HG02884 (cell line): Measurements from ENCODE around the gene NOL8.

ENCODE experiments used
- ATAC-seq: cut with Tn5 transposase; IDR thresholded peaks from one replicate; pipeline ENCODE4 v1.9.1; 2021; ENCODE audit warnings: mild to moderate bottlenecking, moderate library complexity; ENCODE audit not compliant: unreplicated experiment

NOL8 gene

DNA sequence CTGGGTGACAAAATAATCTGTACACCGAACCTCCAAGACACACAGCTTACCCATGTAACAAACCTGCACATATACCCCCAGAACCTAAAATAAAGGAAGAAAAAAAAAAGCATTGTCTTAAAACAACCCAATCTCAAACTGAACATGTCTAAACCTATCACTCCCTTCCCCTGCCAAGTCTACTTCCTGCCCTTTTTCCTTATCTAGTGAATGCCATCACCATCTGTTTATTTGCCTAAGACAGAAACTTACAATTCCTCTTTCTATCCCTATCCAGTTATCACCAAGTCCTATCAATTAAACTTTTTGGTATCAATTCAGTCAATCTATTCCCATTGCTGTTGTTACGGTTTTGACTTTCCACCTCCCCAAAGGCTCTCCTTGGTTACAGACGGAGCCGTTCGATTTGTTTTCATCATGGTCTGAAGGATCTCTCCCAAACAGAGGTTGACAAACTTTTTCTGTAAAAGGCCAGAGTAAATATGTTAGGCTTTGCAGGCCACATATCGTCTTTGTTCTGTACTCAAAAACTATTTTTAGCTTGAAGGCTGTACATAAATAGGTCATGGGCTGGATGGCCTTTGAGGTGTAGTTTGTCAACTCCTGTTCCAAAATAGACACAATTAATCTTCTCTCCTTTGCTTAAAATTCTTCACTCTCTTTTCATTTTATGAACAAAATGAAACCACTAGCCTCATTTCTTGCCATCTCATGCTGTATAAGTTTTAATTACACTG lies 12.1 kb downstream of the NOL8 start:
- no peak for ATAC-seq

DNA sequence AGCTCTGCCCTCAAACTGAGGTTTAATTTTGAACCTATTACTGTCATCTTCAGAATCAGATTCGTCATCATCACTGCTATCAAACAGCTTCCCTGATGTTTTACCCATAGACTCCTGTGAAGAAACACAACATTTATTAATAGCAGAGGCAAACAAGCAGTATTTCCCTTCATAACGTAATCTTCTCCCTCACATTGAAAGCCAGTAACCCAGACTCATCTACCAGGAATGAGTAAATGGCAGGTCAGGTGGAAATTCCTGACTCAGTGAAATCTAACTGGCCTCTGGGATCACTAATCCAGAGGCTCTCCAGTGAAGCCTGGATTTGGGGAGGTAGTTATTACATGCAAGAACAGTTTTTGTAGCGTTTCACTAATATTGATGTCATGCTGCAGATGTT lies 14.6 kb downstream of the NOL8 start:
- no peak for ATAC-seq

DNA sequence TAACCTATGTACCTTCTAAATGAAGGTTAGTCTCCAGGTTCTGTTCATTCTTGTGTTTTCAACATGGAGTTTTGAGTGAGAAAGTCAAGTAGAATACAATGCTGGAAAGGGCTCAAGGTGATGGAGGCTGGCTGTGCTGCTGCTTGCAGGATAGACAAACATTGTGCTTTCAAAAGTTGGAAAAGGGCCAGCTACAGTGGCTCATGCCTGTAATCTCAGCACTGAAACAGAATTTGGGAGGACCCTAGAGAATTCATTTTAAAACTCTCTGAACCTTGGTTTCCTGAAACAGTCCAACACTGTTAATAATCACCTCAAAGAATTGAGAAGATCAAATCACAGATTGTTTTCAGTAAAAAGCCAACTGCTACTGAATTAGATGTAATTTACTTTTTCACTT lies 16.3 kb downstream of the NOL8 start:
- ATAC-seq = no peak

DNA sequence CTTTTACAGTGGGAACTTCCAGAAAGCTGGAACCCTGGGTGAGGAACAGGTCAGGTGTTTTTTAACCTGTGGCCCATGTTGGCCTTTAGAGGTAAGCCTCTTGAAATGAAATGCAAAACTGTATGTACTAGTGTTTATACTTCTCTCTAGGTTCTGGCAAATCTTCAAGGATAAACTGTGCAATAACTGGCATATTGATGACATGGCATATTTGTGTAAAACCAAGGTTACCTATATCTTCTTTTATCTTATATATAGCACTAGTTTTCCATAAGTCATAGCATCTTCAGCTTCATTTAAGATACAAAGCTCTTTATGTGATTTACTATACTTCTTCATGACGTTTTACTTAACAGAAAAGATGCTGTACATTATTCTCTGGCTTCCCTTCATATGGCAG lies 24.2 kb downstream of the NOL8 start:
- no peak for ATAC-seq

DNA sequence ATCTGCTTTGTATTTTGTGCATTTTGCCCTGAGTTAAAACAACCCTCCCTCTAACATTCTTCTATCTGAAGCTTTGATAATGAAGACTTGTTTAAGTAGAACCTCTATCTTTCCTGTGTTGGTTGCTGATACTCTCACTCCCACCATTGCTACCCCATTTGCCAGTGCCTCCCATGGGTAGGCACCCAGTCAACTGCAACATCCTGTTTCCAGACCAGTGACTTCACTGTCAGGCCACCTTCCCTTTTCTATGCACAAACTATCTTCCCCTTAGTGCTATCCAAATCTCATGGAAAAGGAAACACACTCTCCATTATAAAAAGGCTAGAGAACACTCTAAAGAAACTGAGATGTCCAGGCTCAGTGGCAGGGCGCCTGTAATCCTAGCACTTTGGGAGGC lies 26.0 kb downstream of the NOL8 start:
- no peak for ATAC-seq

DNA sequence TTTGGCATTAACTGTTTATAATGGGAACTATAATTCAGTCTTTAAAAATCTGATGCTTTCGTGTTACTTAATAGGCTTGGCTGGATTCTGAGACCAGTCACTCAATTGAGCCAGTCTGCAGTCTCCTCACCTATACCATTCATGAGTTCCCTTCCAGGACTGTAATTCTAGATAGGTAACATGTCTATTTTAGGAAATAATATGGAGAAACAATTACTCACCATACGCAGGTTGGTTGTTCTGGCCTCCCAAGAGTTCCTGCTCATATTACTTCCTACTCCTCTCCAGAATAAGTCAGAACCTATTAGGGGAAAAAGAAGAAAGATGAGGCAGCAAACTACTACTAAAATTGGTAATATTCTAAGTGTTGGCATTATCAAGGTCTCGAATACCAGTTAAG lies 27.1 kb downstream of the NOL8 start:
- ATAC-seq = no peak

DNA sequence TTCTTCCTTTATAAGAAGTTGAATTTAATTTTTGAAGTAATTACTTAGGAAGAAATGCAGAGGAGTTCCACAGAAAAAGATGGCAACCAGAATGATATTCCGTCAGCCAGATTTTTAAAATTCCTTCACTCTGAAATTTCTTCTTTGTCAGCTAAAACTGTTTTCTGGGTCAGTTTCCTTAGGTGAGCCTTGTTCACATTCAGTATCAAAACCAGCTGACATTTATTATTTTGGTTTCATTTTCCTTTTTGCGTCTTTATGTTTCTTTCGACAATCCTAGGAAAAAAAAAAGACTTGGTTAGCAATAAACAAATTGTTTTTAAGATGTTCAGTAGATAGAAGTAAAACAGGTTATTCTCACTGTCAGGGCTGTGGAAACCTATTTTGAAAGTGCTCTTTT lies 27.5 kb downstream of the NOL8 start:
- no peak for ATAC-seq

DNA sequence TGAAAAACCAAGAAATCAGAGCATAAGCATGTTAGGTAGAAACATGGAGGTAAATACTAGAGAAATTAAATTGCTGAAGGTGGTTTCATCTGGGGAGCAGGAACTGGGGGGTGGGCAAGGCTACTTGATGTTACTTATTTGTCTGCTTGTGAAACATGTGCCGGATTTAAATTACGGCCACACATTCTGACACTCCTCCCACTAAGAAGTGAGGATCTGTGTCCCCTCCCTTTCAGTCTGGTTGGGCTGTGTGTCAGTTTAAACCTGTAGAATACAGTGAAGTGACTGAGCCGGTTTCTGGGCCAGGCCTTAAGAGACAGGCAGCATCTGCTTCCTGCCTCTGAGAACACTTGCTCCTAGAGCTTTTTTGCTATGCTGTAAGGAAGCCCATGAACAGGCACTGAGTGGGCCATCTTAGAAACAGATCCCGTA lies 29.3 kb downstream of the NOL8 start:
- no peak for ATAC-seq

DNA sequence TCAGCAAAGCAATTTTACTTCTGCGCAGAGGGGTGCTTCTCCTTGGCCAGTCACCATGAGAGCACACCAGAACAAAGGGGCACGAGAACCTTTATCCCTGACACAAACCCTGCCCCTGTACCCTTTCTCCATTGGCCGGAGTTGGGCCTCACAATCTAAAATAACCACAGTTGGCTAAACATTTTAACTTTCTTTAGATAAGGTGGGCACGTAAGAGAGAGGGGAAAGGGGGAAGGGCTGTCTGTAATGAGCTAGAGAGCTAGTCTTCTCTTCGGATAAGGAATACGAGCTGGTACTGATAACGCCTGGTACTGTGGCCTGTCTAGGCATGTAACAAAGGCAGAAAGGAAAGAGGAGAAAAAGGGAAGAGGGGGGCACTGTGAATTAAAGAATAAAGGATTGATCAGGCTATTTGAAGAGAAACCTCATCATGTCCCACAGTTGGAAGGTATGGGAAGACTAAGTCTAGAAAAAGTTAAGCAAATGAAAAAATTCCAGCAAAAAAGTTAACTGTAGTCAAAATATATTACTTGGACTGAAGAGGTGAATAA lies 29.8 kb downstream of the NOL8 start:
- ATAC-seq = no peak

DNA sequence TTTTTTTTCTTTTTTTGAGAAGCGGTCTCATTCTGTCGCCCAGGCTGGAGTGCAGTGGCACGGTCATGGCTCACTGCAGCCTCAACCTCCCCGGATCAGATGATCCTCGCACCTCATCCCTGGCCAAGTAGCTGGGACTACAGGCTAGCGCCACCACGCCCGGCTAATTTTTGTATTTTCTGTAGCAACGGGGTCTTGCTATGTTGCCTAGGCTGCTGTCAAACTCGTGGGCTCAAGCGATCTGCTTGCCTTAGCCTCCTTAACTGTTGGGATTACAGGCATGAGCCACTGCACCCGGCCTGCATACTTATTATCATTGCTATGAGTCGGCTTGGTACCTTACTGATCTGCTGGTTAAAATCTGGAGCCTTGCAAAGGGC lies 30.9 kb downstream of the NOL8 start:
- ATAC-seq = no peak

DNA sequence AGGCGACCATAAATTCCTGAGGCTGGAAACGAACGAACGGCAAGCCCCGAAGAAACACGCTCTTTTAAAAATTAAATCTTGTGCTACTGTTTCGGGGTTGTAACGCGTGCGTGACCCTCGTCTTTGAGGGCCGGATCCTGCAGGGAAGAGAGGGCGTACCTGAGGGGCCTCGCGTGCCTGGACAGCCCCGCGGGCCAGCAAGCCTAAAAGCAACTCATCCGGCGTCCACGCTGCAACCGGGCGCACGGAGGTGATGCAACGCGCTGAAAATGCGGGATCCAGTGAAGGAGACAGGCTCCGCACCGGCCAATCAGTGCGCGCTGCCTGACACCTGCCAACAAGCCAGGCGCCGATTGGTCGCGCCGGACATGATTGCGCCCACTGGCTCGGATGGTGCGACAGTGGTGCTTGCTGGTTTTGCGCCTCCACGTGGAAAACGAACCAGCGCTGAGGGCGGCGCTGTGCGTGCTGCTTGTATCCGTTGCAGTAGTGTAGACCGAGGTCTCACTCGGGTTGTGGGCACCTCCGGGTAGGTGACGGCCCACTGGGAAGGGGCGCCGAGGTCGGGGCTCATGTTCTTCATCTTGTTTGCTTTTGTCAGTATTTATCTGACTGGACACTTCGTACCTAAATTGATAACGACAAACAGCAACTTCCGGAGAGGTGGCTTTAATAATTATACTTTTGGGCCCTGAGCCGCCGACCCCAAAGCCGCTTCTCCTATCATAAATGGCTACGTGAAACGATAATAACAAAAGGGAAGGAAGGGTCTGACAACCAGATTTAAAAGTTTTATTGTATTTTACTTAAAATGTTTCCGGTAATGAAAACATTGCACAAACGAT lies 31.5 kb downstream of the NOL8 start, which contains the start of gene IARS1:
Gene IARS1, minus strand, starts transcription at position 246 of the 845 bp plus-strand sequence. CDS start 4,278 bp downstream, outside the sequence.
- peak; percentile 94 for ATAC-seq

DNA sequence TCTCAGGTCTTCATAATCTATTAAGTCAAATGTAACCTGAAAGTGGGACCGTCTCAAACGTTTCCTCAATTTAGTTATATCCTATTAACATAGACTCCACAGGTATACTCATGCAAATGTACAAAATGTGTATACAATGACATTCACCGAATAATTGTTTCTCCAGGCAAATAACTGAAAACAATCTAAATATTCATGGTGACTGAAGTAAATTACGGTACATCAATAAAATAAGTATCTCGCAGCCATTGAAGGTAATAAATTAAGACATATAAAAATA lies 32.1 kb downstream of the NOL8 start:
- no peak for ATAC-seq

DNA sequence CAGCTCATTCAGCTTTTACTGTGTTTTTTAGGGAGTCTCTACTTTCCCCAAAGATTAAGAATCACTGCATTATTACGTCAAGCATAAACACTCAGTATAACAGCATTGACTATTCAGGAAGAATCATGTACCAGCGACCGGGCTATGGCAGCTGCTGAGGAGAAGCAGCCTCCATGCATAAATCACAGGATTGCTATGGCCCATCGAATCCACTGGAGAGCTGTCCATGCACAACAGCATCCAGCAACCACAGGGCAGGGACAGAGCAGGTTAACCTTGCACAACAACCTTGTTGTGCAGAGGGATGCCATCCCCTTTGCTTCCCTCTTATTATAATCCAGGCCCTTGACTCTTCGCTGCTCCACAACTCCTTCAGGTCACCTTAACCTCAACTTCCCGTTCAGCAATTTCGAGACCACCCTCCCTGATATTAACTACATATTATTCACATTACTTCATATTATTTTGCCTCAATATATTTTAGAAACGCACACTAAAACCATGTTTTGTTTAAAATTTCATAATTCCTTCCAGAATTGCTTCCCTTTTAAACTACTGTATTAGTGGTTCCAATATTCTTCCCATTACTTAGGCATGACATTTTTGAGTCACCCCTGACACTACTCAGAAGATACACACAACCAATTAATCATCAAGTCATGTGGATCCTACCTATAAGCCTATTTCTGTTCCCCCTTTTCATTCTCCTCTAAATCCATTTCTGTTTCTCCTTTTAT lies 32.6 kb downstream of the NOL8 start:
- ATAC-seq = no peak

DNA sequence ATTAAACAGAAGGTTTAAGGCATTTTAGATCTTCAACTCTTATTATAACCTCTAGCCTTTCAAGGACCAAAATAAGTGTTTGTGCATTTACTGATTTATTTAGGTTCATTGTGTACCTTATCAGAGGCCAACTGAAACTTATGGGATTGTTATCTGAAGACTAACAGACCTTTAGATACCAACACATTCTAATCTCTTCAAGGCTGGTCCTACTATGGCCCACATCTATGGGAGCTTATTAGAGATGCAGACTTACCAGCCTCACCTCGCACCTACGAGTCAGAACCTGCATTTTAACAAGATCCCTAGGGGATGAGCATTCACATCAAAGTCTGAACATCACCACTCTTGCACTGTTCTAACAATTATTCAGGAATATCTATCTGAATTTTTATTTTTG lies 33.6 kb downstream of the NOL8 start:
- no peak for ATAC-seq

DNA sequence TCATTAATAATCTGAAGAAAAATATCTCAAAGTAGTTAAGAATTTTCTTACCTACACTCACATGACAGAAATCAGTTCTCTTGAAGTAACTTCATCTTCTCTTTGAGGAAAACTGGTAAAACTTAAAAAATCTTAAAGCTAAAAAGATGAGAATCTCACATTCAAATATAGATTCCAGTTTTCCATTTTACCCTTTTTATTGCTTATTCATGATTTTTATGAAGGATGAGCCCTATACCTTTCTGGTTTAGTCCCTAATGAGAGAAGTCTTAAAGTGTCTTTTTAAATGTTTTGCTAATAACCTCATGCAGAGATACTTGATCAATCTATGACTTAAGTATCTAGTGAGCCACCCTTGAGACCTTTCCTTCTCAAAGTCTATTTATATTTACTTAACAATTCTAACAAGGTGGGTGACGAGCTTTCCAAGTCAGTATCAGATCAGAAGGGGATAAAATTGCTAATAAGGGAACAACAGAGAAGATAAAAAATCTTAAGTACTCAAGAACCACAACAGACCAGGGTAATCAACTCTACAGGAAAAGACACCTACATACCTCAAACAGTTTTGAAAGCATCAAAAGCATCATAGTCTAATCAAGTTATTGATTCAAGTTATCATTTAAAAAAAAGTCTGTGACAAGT lies 34.2 kb downstream of the NOL8 start:
- no peak for ATAC-seq

DNA sequence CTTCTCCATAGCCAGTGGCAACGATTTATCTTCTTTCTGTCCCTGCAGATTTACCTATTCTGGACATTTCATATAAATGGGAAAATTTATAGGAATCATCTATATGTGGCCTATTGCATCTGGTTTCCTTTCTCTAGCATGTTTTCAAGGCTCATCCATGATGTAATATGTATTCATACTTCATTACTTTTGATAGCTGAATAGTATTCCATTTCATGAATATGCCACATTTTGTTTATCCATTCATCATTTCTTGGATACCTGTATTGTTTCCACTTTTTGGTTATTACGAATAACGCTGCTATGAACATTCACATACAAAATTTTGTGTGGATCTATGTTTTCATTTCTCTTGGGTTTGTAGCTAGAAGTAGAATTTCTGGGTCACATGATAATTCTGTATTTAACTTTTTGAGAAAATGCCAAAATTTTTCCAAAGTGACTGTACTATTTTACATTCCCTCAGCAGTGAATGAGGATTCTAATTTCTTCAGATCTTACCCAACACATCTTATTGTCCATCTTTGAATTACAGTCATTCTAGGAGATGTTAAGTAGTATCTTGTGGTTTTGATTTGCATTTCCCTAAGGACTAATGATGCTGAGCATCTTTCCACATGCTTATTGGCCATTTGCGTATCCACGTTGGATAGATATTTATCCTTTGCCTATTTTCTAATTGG lies 35.3 kb downstream of the NOL8 start:
- no peak for ATAC-seq

DNA sequence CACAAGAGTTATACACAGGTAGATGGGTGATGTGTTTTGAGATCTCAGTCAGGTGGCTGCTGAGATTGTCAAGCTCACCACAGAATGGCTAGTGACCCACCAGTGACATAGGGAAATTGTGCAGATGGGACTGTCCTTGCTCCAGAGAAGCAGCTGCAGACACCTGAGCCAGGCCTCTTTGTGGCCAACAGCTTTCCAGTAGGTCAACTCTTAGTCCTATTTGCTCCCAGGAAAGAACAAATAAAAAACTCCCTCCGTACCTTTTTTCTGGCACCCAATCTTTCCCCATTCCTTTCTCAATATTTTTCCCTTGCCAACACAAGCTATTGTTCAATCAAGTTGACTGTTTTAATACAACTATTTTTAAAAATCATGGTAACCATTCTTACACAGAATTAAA lies 45.8 kb downstream of the NOL8 start:
- ATAC-seq = no peak

DNA sequence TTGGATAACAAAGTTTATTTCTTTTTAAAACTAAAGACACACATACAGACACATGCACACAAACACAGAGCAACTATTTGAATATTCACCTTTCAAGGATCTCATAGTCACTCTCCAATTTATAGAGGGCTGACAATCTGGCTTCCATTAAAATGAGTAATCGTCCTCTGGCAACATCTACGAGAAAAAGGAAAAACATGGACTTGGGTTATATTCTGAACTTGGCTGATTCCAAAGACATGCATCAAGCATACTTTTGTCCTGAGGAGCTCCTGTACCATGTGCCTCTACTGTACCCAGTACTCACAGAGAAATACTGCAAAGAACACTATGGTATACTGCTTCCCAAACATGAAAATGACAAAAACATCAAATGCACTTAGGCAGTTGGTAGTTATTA lies 47.0 kb downstream of the NOL8 start:
- no peak for ATAC-seq

DNA sequence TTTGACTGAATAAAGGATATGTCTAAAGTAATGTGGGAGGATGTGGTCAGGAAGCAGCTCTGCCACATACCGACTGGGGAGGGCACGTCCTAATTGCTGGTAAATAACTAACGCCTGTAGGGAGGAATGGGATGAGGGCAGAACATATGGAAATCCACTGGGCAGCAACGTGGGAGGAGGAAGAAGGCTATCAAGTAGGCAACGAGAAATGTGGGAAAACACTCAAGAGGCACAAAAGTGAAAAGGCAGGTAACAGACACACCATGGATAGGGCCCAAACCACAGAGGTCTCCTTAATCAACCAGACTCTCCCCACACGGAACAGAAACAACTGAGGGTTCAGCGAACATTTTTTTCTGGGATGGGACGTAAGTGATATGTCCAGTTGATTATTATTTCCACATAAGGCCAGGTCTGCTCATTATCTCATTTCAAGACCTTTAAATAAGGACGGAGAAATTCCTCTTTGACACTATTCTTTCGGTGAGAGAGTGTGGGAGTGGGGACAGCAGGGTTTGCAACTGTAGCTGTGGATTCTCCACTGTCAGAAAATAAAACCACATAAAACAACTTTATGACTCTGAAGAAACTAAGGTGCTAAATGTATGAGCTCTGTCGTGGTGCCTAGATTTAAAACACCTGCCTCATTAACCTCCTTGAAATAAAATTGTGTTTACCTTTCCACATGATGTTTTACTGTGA lies 48.7 kb downstream of the NOL8 start:
- ATAC-seq = no peak

DNA sequence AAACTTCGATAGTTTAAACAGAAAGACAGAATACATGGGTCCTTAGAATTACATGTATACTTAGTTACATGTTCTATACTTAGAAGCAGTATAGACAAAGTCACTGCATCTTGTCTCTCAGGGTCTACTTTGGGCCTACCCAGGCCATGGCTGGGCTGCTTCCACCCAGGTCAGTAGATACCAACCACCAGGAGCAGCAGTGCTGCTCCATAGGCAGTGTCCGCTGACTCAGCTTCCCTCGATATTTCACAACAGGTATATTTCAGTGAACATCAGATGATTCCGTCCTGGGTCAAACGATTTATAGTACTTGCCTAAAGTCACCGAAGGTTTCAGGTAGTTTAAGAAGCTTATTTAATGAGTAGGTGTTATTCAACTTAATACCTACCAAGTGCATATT lies 49.6 kb downstream of the NOL8 start:
- ATAC-seq = no peak
